ENCODE data around the gene IL13RA1.

IL13RA1 gene

DNA sequence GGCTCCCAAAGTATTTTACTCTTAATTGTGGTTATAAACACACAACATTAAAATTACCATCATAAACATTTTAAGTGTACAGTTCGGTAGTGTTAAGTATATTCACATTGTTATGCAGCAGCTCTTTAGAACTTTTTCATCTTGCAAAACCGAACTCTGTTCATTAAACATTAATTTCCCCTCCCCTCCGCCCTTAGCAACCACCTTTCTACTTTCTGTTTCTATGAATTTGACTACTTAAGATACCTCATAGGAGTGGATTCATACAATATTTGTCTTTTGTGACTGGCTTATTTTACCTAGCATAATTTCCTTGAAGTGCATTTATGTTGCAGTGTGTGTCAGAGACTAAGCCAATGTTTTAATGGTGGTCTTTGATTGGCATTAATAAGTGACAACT lies 32.6 kb downstream of the IL13RA1 start:
- TF ChIP-seq POLR2AphosphoS5 (IDR thresholded peaks at IDR 0.05; ENCODE audit: low read depth, low read length) (no peak), FOXP2 (optimal IDR thresholded peaks at IDR 0.05; ENCODE audit: borderline replicate concordance, extremely low read depth, extremely low read length, insufficient read depth) (no peak), SIN3A (IDR thresholded peaks at IDR 0.05; ENCODE audit: borderline replicate concordance, insufficient read depth, low read length) (no peak), REST (IDR thresholded peaks at IDR 0.05; ENCODE audit: insufficient read depth in 1 of 2, low read depth in 2 of 2, low read length in 2 of 2) (no peak), TAF1 (IDR thresholded peaks at IDR 0.05; ENCODE audit: borderline replicate concordance, insufficient read depth, low read length) (no peak)

GRCh38 chrX:118761939-118762707 lies 34.7 kb downstream of the IL13RA1 start:
- TF ChIP-seq SIN3A (IDR thresholded peaks at IDR 0.05; ENCODE audit: borderline replicate concordance, insufficient read depth, low read length): no peak
- TF ChIP-seq TAF1 (IDR thresholded peaks at IDR 0.05; ENCODE audit: borderline replicate concordance, insufficient read depth, low read length): no peak
- TF ChIP-seq FOXP2 (optimal IDR thresholded peaks at IDR 0.05; ENCODE audit: borderline replicate concordance, extremely low read depth, extremely low read length, insufficient read depth): no peak
- no peak for TF ChIP-seq POLR2AphosphoS5 (IDR thresholded peaks at IDR 0.05; ENCODE audit: low read depth, low read length)
- TF ChIP-seq REST (IDR thresholded peaks at IDR 0.05; ENCODE audit: insufficient read depth in 1 of 2, low read depth in 2 of 2, low read length in 2 of 2): no peak

GRCh38 chrX:118763489-118763888 lies 36.1 kb downstream of the IL13RA1 start:
- TF ChIP-seq REST (IDR thresholded peaks at IDR 0.05; ENCODE audit: insufficient read depth in 1 of 2, low read depth in 2 of 2, low read length in 2 of 2) (no peak), POLR2AphosphoS5 (IDR thresholded peaks at IDR 0.05; ENCODE audit: low read depth, low read length) (no peak), FOXP2 (optimal IDR thresholded peaks at IDR 0.05; ENCODE audit: borderline replicate concordance, extremely low read depth, extremely low read length, insufficient read depth) (no peak), TAF1 (IDR thresholded peaks at IDR 0.05; ENCODE audit: borderline replicate concordance, insufficient read depth, low read length) (no peak), SIN3A (IDR thresholded peaks at IDR 0.05; ENCODE audit: borderline replicate concordance, insufficient read depth, low read length) (no peak)

GRCh38 chrX:118764122-118764521 lies 36.7 kb downstream of the IL13RA1 start:
- TF ChIP-seq REST (IDR thresholded peaks at IDR 0.05; ENCODE audit: insufficient read depth in 1 of 2, low read depth in 2 of 2, low read length in 2 of 2) (no peak), SIN3A (IDR thresholded peaks at IDR 0.05; ENCODE audit: borderline replicate concordance, insufficient read depth, low read length) (no peak), FOXP2 (optimal IDR thresholded peaks at IDR 0.05; ENCODE audit: borderline replicate concordance, extremely low read depth, extremely low read length, insufficient read depth) (no peak), POLR2AphosphoS5 (IDR thresholded peaks at IDR 0.05; ENCODE audit: low read depth, low read length) (no peak), TAF1 (IDR thresholded peaks at IDR 0.05; ENCODE audit: borderline replicate concordance, insufficient read depth, low read length) (no peak)
